Measurements from ENCODE around the gene SLA2.

Gene SLA2

GRCh38 chr20:36593347-36593929 is 52.6 kb downstream of the SLA2 start:
- Histone ChIP-seq H3K27me3 (ENCODE audit: insufficient read depth, low read length) (no peaks in the 10 kb centered on the region), H3K9ac (ENCODE audit: low read length) (peak overlapping the region; percentile 30; the same call in 1 of the 2 replicates), H3K9me2 (ENCODE audit: low read depth, low read length) (no peaks in the 10 kb centered on the region), H3F3A (ENCODE audit: insufficient read depth, low read length) (0 out of 2 replicates have a peak, but pooled peaks cover 4% of the 10 kb centered on the region), H2AFZ (ENCODE audit: low read length) (no peak overlapping the region), H3K4me3 (ENCODE audit: low read depth, low read length, poor library complexity, severe bottlenecking) (no peak overlapping the region), H3K4me2 (ENCODE audit: low read length) (peak overlapping the region; percentile 22; the same call in 1 of the 2 replicates), H3K9me3 (ENCODE audit: low read length) (no peaks in the 10 kb centered on the region), H3K36me3 (ENCODE audit: insufficient read depth, low read length) (peaks cover 29% of the 10 kb centered on the region; the same call in 1 of the 2 replicates), H3K4me1 (ENCODE audit: insufficient read depth, low read length, severe bottlenecking) (peaks cover 43% of the 10 kb centered on the region), H4K20me1 (ENCODE audit: insufficient read depth, low read length) (no peaks in the 10 kb centered on the region), H3K27ac (ENCODE audit: low read depth, low read length, poor library complexity, severe bottlenecking) (peak overlapping the region; percentile 84), H3K79me2 (ENCODE audit: insufficient read depth, low read length) (no peaks in the 10 kb centered on the region)
- TF ChIP-seq CTCF (IDR thresholded peaks at IDR 0.05; ENCODE audit: low read length) (no peak), EZH2 (IDR thresholded peaks at IDR 0.05; ENCODE audit: borderline replicate concordance, low read length) (no peak)

- Histone ChIP-seq H3K36me3 (ENCODE audit: insufficient read depth, low read length) (peaks cover 31% of the 10 kb centered on the region; the same call in 1 of the 2 replicates), H3K79me2 (ENCODE audit: insufficient read depth, low read length) (no peaks in the 10 kb centered on the region), H3K9me2 (ENCODE audit: low read depth, low read length) (no peaks in the 10 kb centered on the region), H3F3A (ENCODE audit: insufficient read depth, low read length) (0 out of 2 replicates have a peak, but pooled peaks cover 4% of the 10 kb centered on the region), H3K4me1 (ENCODE audit: insufficient read depth, low read length, severe bottlenecking) (peaks cover 43% of the 10 kb centered on the region), H3K9ac (ENCODE audit: low read length) (no peak overlapping the region), H2AFZ (ENCODE audit: low read length) (no peak overlapping the region), H3K4me2 (ENCODE audit: low read length) (no peak overlapping the region), H3K9me3 (ENCODE audit: low read length) (no peaks in the 10 kb centered on the region), H3K27me3 (ENCODE audit: insufficient read depth, low read length) (no peaks in the 10 kb centered on the region), H3K27ac (ENCODE audit: low read depth, low read length, poor library complexity, severe bottlenecking) (peak overlapping the region; percentile 38), H3K4me3 (ENCODE audit: low read depth, low read length, poor library complexity, severe bottlenecking) (no peak overlapping the region), H4K20me1 (ENCODE audit: insufficient read depth, low read length) (no peaks in the 10 kb centered on the region)
- TF ChIP-seq CTCF (IDR thresholded peaks at IDR 0.05; ENCODE audit: low read length) (peak; percentile 26; the same call in 1 of the 2 replicates), EZH2 (IDR thresholded peaks at IDR 0.05; ENCODE audit: borderline replicate concordance, low read length) (no peak)
Observed at GRCh38 chr20:36591854-36592641, 53.9 kb downstream of the SLA2 start.

- Histone ChIP-seq H3K27ac (ENCODE audit: low read depth, low read length, poor library complexity, severe bottlenecking) (peak overlapping the region; percentile 38), H3K4me1 (ENCODE audit: insufficient read depth, low read length, severe bottlenecking) (peaks cover 41% of the 10 kb centered on the region), H4K20me1 (ENCODE audit: insufficient read depth, low read length) (no peaks in the 10 kb centered on the region)
Observed at GRCh38 chr20:36591281-36591680, 54.7 kb downstream of the SLA2 start.

More at GRCh38 chr20:36591281-36591680, 54.7 kb downstream of the SLA2 start:
- H3K79me2 ChIP-seq (ENCODE audit: insufficient read depth, low read length) = no peaks in the 10 kb centered on the region
- no peak overlapping the region for H3K4me3 ChIP-seq (ENCODE audit: low read depth, low read length, poor library complexity, severe bottlenecking)
- H3K27me3 ChIP-seq (ENCODE audit: insufficient read depth, low read length) = no peaks in the 10 kb centered on the region
- H3K9ac ChIP-seq (ENCODE audit: low read length) = no peak overlapping the region
- H3K4me2 ChIP-seq (ENCODE audit: low read length) = no peak overlapping the region
- peaks cover 31% of the 10 kb centered on the region; the same call in 1 of the 2 replicates for H3K36me3 ChIP-seq (ENCODE audit: insufficient read depth, low read length)
- no peaks in the 10 kb centered on the region for H3K9me3 ChIP-seq (ENCODE audit: low read length)
- no peak overlapping the region for H2AFZ ChIP-seq (ENCODE audit: low read length)
- TF ChIP-seq CTCF (IDR thresholded peaks at IDR 0.05; ENCODE audit: low read length) (no peak), EZH2 (IDR thresholded peaks at IDR 0.05; ENCODE audit: borderline replicate concordance, low read length) (no peak)
- 0 out of 2 replicates have a peak, but pooled peaks cover 4% of the 10 kb centered on the region for H3F3A ChIP-seq (ENCODE audit: insufficient read depth, low read length)
- no peaks in the 10 kb centered on the region for H3K9me2 ChIP-seq (ENCODE audit: low read depth, low read length)

All from OCI-LY1 (cell line).